Thoracic aorta (tissue), 2 donors: ENCODE results near the gene GMDS. TPM values are rescaled to one million over a fixed set of nuclear protein-coding genes. Genes with fewer than 3 reads are reported as not detected.

Experiments used
- ATAC-seq: fragments of 150-250 bp; one replicate; pipeline ENCODE4 v1.8.0; 2017; ENCODE audit warnings: low read depth; ENCODE audit not compliant: insufficient number of reproducible peaks, low FRiP score
- DNase-seq: peaks from one replicate; pipeline ENCODE4 v3.0.0-alpha.2; 2020; ENCODE audit warnings: low spot score
- H3K27ac ChIP-seq, 2 donors: fragments of 200-600 bp; sonication (generic); 1 replicate in 1 of 2; 2 replicates in 1 of 2; pipeline ENCODE4 v1.5.1; 2016; ENCODE audit warnings: mild to moderate bottlenecking in 2 of 2, moderate library complexity in 2 of 2
- H3K27me3 ChIP-seq: fragments of 200-600 bp; sonication (generic); replicated peaks from 2 replicates; pipeline ENCODE4 v1.6.0; 2016; ENCODE audit warnings: mild to moderate bottlenecking; ENCODE audit not compliant: insufficient read depth
- H3K36me3 ChIP-seq: fragments of 200-600 bp; sonication (generic); one replicate; pipeline ENCODE4 v1.5.1; 2016
- H3K4me1 ChIP-seq, 2 donors: fragments of 200-600 bp; sonication (generic); 1 replicate in 1 of 2; 2 replicates in 1 of 2; pipeline versions ENCODE4 v1.5.1 to v1.6.0; 2016; ENCODE audit warnings: low read depth in 2 of 2, mild to moderate bottlenecking in 1 of 2; ENCODE audit not compliant: control insufficient read depth in 1 of 2
- H3K4me3 ChIP-seq: fragments of 200-600 bp; sonication (generic); 2 replicates; pipeline ENCODE4 v1.5.1; 2016; ENCODE audit warnings: mild to moderate bottlenecking
- H3K9me3 ChIP-seq: fragments of 200-600 bp; sonication (generic); 2 replicates; pipeline ENCODE4 v1.5.1; 2016
- total RNA-seq, 2 donors: library from RNA; depleted of rRNA; stranded (reverse); fragments of >200 nt; gene quantifications; one replicate each; pipeline versions ENCODE4 v1.1.0 to v1.2.3, GENCODE V29; 2016
- TF ChIP-seq, protein P1 (sequence below): fragments of 200-600 bp; sonication (generic); IDR thresholded peaks from one replicate; pipeline ENCODE4 v1.5.1; 2019; ENCODE audit warnings: antibody characterized with exemption

The GMDS gene
- total RNA-seq, 2 donors from 2014 or later, result 87.8 to 87.9 TPM

DNA sequence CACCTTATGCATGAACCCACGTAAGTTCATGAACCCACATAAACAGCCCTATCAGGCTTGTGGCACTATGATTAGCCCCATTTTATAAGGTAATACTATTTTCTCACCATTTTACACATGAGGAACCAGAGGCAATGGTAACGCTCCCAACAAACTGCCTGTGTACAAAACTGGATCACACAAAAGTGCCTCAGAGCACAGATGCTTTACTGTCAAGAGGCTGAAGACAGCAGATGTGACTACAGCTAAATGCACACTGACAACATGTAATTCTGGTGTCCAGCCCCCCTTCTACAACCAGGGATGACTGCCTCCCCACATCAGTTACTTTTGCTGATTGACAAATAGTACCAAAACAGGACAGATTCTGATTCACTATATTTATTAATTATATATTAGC lies 69.6 kb downstream of the GMDS start:
- DNase-seq (no peak), ATAC-seq (no peak)
- TF ChIP-seq, protein P1, sequence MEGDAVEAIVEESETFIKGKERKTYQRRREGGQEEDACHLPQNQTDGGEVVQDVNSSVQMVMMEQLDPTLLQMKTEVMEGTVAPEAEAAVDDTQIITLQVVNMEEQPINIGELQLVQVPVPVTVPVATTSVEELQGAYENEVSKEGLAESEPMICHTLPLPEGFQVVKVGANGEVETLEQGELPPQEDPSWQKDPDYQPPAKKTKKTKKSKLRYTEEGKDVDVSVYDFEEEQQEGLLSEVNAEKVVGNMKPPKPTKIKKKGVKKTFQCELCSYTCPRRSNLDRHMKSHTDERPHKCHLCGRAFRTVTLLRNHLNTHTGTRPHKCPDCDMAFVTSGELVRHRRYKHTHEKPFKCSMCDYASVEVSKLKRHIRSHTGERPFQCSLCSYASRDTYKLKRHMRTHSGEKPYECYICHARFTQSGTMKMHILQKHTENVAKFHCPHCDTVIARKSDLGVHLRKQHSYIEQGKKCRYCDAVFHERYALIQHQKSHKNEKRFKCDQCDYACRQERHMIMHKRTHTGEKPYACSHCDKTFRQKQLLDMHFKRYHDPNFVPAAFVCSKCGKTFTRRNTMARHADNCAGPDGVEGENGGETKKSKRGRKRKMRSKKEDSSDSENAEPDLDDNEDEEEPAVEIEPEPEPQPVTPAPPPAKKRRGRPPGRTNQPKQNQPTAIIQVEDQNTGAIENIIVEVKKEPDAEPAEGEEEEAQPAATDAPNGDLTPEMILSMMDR, result no peak
- no peak overlapping the region for H3K27ac ChIP-seq
- no peak overlapping the region for H3K4me3 ChIP-seq
- no peaks in the 10 kb centered on the region for H3K27me3 ChIP-seq
- no peaks in the 10 kb centered on the region for H3K9me3 ChIP-seq
- H3K4me1 ChIP-seq, result peaks cover 17 to 23% of the 10 kb centered on the region in 2 donors
- no peaks in the 10 kb centered on the region for H3K36me3 ChIP-seq

DNA sequence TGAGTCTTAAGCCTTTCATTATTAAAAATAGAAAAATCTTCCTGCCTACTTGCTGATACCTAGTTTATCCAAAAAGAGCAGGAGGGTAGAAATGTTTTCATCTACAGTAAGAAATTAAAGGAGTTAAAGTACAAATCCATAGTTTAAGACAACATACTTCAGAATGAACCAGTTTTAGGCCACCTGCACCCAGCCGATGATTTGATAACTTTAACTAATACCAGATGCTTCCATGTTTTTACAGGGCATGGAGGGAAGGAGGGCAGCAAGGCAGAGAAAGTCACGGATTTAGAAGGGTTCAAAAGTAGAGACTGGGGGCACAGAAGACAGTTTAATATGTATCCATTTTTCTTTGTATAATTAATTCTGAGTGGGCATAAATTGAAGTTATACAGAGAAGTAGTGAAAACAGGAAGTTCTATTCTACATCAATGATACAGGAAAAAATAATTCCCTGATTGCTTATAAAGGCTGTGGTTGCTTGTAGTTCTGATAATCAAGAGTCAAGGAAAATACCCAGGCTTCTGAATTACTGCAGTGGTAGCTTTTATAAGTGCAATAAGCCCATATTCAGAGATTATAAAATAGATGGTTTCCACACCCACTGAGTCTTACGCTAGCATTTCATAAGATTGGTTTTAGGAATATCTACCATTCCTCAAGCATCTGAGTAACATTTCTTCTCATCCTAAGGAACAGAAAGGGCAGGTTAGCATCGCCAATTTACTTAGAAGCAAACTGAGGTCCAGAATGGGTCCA lies 72.0 kb downstream of the GMDS start:
- no peak for DNase-seq

DNA sequence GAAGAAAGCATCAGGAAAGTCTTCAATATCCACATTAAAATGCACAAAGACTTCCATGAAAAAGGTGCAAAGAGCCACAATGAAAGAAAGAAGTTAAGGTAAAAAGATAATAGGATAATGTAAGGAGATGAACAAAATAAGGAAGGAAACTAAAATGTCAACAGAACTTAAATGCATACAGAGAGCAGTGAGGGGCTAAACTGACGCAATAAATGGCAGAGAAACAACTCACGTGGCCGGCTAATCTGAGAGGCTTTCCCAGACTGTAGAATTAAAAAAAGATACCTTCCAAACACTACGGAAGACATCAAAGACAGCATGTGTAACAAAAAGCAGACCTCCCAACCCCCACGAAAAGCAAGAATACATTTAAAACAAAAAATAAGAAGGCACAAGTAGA lies 73.7 kb downstream of the GMDS start:
- Histone ChIP-seq H3K27ac (no peak overlapping the region), H3K4me3 (peak overlapping the region; percentile 13), H3K9me3 (no peaks in the 10 kb centered on the region), H3K4me1 (peaks cover 22 to 47% of the 10 kb centered on the region in 2 donors), H3K36me3 (no peaks in the 10 kb centered on the region), H3K27me3 (no peaks in the 10 kb centered on the region)
- TF ChIP-seq, protein P1, result no peak
- DNase-seq (no peak), ATAC-seq (no peak)

More for the DNA sequence above, 72.0 kb downstream of the GMDS start:
- TF ChIP-seq, protein P1, result no peak
- no peaks in the 10 kb centered on the region for H3K27me3 ChIP-seq
- H3K4me3 ChIP-seq, result no peak overlapping the region
- no peaks in the 10 kb centered on the region for H3K36me3 ChIP-seq
- H3K4me1 ChIP-seq, result peaks cover 22 to 30% of the 10 kb centered on the region in 2 donors
- no peaks in the 10 kb centered on the region for H3K9me3 ChIP-seq
- H3K27ac ChIP-seq, result no peak overlapping the region
- no peak for ATAC-seq

DNA sequence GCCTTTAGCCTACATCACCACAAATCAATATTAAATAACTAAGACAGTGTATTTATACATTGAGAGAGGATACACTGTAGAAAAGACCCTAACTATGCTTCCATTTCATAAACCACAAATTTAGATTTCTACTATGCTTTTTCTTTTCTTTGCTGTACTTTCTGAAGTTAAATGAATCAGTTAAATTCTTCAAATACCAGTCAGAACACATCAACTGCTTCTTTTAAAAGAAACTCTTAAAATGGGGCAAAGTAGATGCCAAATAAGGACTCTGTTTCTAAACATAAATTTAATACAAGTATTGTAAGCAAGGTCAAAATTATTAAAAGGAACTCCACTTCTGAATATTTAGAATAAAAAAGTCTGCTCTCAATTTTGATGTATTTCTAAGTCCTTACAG lies 76.9 kb downstream of the GMDS start:
- peak overlapping the region; percentile 39 to 64 for H3K27ac ChIP-seq
- TF ChIP-seq, protein P1, result no peak
- H3K9me3 ChIP-seq, result no peaks in the 10 kb centered on the region
- H3K4me1 ChIP-seq, result peaks cover 22 to 49% of the 10 kb centered on the region in 2 donors
- H3K4me3 ChIP-seq, result no peak overlapping the region
- H3K27me3 ChIP-seq, result no peaks in the 10 kb centered on the region
- DNase-seq (no peak), ATAC-seq (no peak)
- no peaks in the 10 kb centered on the region for H3K36me3 ChIP-seq

DNA sequence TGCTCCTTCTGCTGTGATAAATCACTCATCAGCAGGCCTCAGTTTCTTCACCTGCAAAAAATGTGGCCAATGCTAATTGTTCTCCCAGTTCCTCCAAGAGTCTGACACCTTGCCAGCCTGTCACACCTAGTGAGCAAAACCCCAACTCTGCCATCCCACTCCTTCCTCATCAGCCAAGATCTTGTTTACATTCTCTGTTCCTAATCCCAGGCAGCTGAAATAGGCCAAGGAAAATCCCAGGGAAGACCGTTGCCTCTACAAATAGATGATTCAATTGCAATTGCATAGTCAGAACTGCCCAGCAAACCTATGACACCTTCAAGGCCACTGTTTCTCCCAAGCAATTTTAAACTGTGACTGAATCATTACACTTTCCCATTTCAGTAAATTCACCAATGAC lies 78.7 kb downstream of the GMDS start:
- Histone ChIP-seq H3K4me3 (no peak overlapping the region), H3K27ac (peak overlapping the region; percentile 13 to 64), H3K36me3 (no peaks in the 10 kb centered on the region), H3K4me1 (peaks cover 27 to 56% of the 10 kb centered on the region in 2 donors), H3K9me3 (no peaks in the 10 kb centered on the region), H3K27me3 (no peaks in the 10 kb centered on the region)
- DNase-seq (no peak), ATAC-seq (peak; percentile 33)
- TF ChIP-seq, protein P1, result no peak
